Neural crest cell (in vitro differentiated cells): ENCODE measurements around the gene FAM78A. TPM values are rescaled to one million over a fixed set of nuclear protein-coding genes. Genes with fewer than 3 reads are reported as not detected.

ENCODE experiments used
- total RNA-seq: library from RNA; stranded (reverse); gene quantifications from 2 replicates; pipeline ENCODE4 v1.2.1, GENCODE V29; 2021

FAM78A gene
- total RNA-seq, 1 donor from 2014 or later: 3.8 TPM

Other genes with a start within 250 kb of the FAM78A start
- 118 and 122 TPM in 2 replicates for gene AIF1L, start 180.0 kb downstream of the FAM78A start, total RNA-seq
- gene NUP214, start 150.9 kb downstream of the FAM78A start, total RNA-seq: 72.3 and 77.9 TPM in 2 replicates
- 5.8 and 6.9 TPM in 2 replicates for gene PLPP7, start 13.2 kb upstream of the FAM78A start, total RNA-seq
- gene PRRC2B, start 117.6 kb upstream of the FAM78A start, total RNA-seq: 349 and 358 TPM in 2 replicates
- gene POMT1, start 226.4 kb upstream of the FAM78A start, total RNA-seq: 42.8 and 46.3 TPM in 2 replicates